Measurements from ENCODE around the gene BLOC1S6. TPM values are rescaled to one million over a fixed set of nuclear protein-coding genes. Genes with fewer than 3 reads are reported as not detected.

The BLOC1S6 gene
- polyA plus RNA-seq, 2 of the 4 experiments (the other 2 are of a cell fraction) = 19.0 to 30.9 TPM

- POLR2A ChIA-PET = interaction anchor here (1.1 kb wide), 1 partner anchor 9 kb away, joined by 4 read pairs; no protein-coding TSS in a partner anchor
- no peak for ATAC-seq
- no peak for DNase-seq (ENCODE audit: low read depth in 1 of 2, low spot score in 1 of 2)
Measured at GRCh38 chr15:45646220-45646619, 59.0 kb downstream of the BLOC1S6 start.

GRCh38 chr15:45647828-45648227, 60.6 kb downstream of the BLOC1S6 start:
- TF ChIP-seq ZSCAN20 (CRISPR knock-in tag; IDR thresholded peaks at IDR 0.05) (no peak), MAZ (IDR thresholded peaks at IDR 0.05; ENCODE audit: borderline replicate concordance, low read depth, low read length) (no peak), RAD21 (conservative IDR thresholded peaks at IDR 0.05 in 1 of 2, IDR thresholded peaks at IDR 0.05 in 1 of 2) (no peak), CHD2 (IDR thresholded peaks at IDR 0.05; ENCODE audit: low read length, partially characterized antibody) (no peak), NFE2L2 (conservative IDR thresholded peaks at IDR 0.05; ENCODE audit: low read length) (no peak), NR3C1 (IDR thresholded peaks at IDR 0.05) (no peak), HEYL (CRISPR knock-in tag; IDR thresholded peaks at IDR 0.05) (no peak), EP300 (IDR thresholded peaks at IDR 0.05) (no peak), ESRRA (IDR thresholded peaks at IDR 0.05; ENCODE audit: borderline replicate concordance, low read length) (no peak)
- peak overlapping the region; percentile 62; the same call in 2 of the 3 replicates for H3K4me2 ChIP-seq
- WGBS (ENCODE audit: missing lambda C conversion rate) = 88% methylated on average over 6 of the region's 6 CpGs
- H3K4me3 ChIP-seq = no peak overlapping the region
- FAIRE-seq (no peak), DNase-seq (ENCODE audit: low read depth in 1 of 2, low spot score in 1 of 2) (no peak), ATAC-seq (no peak)
- CTCF ChIA-PET = interaction anchor here (2.0 kb wide), 1 partner anchor 58 kb away, joined by 5 read pairs; no protein-coding TSS in a partner anchor
- POLR2A ChIA-PET = no interaction called here
- H3K9me3 ChIP-seq = no peaks in the 10 kb centered on the region
- H3K4me1 ChIP-seq = peaks cover 65% of the 10 kb centered on the region
- H3K27ac ChIP-seq = peak overlapping the region; percentile 81 to 86; a peak in 4 of 6 replicates

More at GRCh38 chr15:45646220-45646619, 59.0 kb downstream of the BLOC1S6 start:
- H3K4me2 ChIP-seq = peak overlapping the region; percentile 70
- H3K9me3 ChIP-seq = no peaks in the 10 kb centered on the region
- H3K27ac ChIP-seq = peak overlapping the region; percentile 81 to 86
- TF ChIP-seq FOXS1 (CRISPR knock-in tag; IDR thresholded peaks at IDR 0.05) = no peak
- TF ChIP-seq SREBF2 (IDR thresholded peaks at IDR 0.05) = no peak
- no peak for TF ChIP-seq EHMT2 (IDR thresholded peaks at IDR 0.05; ENCODE audit: low read depth)
- no peak for TF ChIP-seq TFCP2L1 (CRISPR knock-in tag; IDR thresholded peaks at IDR 0.05)
- TF ChIP-seq PHF8 (IDR thresholded peaks at IDR 0.05; ENCODE audit: borderline replicate concordance, low read depth) = no peak
- TF ChIP-seq E2F6 (IDR thresholded peaks at IDR 0.05; ENCODE audit: borderline replicate concordance, low read depth) = no peak
- no peak for TF ChIP-seq REST (IDR thresholded peaks at IDR 0.05)
- no peak for TF ChIP-seq BHLHE40 (IDR thresholded peaks at IDR 0.05; ENCODE audit: low read depth, low read length)
- no peak for TF ChIP-seq MYC (IDR thresholded peaks at IDR 0.05; ENCODE audit: borderline replicate concordance, low read length)
- FAIRE-seq = no peak
- 25% methylated on average over 2 of the region's 3 CpGs for WGBS (ENCODE audit: missing lambda C conversion rate)
- CTCF ChIA-PET = interaction anchor here (1.0 to 2.0 kb wide), 3 partner anchors 10 to 59 kb away, joined by 3 to 5 read pairs (median 3); no protein-coding TSS in a partner anchor
- H3K4me3 ChIP-seq = no peak overlapping the region
- H3K4me1 ChIP-seq = peaks cover 77% of the 10 kb centered on the region

- FAIRE-seq (no peak), DNase-seq (ENCODE audit: low read depth in 1 of 2, low spot score in 1 of 2) (peak; percentile 24 to 42), ATAC-seq (peak; percentile 62)
- Histone ChIP-seq H3K4me3 (no peak overlapping the region), H3K9me3 (no peaks in the 10 kb centered on the region), H3K4me1 (peaks cover 57% of the 10 kb centered on the region), H3K4me2 (peak overlapping the region; percentile 62), H3K27ac (peak overlapping the region; percentile 52 to 83)
- POLR2A ChIA-PET = interaction anchor here (0.9 kb wide), 1 partner anchor 14 kb away, joined by 4 read pairs; the partner anchor contains the start of gene SQOR
- 51% methylated on average over 4 of the region's 4 CpGs for WGBS (ENCODE audit: missing lambda C conversion rate)
- CTCF ChIA-PET = interaction anchor here (0.9 to 1.7 kb wide), 3 partner anchors 14 to 56 kb away, joined by 3 to 5 read pairs (median 5); partner anchors contain the start of gene SQOR
- TF ChIP-seq USF2 (IDR thresholded peaks at IDR 0.05) (peak; percentile 48), HOXB13 (CRISPR knock-in tag; IDR thresholded peaks at IDR 0.05; ENCODE audit: low read depth) (no peak), RAD21 (conservative IDR thresholded peaks at IDR 0.05 in 1 of 2, IDR thresholded peaks at IDR 0.05 in 1 of 2) (no peak), CBX8 (IDR thresholded peaks at IDR 0.05) (no peak), CEBPB (IDR thresholded peaks at IDR 0.05) (no peak), ZNF302 (CRISPR knock-in tag; IDR thresholded peaks at IDR 0.05) (no peak), PHF8 (IDR thresholded peaks at IDR 0.05; ENCODE audit: borderline replicate concordance, low read depth) (no peak), E2F6 (IDR thresholded peaks at IDR 0.05; ENCODE audit: borderline replicate concordance, low read depth) (no peak), POLR2A (IDR thresholded peaks at IDR 0.05; ENCODE audit: low read length) (no peak), TFCP2L1 (CRISPR knock-in tag; IDR thresholded peaks at IDR 0.05) (no peak), ESRRA (IDR thresholded peaks at IDR 0.05; ENCODE audit: borderline replicate concordance, low read length) (no peak), NR3C1 (IDR thresholded peaks at IDR 0.05) (no peak), EHMT2 (IDR thresholded peaks at IDR 0.05; ENCODE audit: low read depth) (no peak), MAZ (IDR thresholded peaks at IDR 0.05; ENCODE audit: borderline replicate concordance, low read depth, low read length) (no peak), HDAC2 (IDR thresholded peaks at IDR 0.05) (no peak), ZFP36 (IDR thresholded peaks at IDR 0.05; ENCODE audit: borderline replicate concordance, partially characterized antibody) (no peak)
Measured at GRCh38 chr15:45648521-45649200, 61.5 kb downstream of the BLOC1S6 start.

All from A549 (cell line).